Muscle of arm (tissue), 14 donors: ENCODE measurements around the gene FREM1. TPM values are rescaled to one million over a fixed set of nuclear protein-coding genes. Genes with fewer than 3 reads are reported as not detected.
"Not testable (repeated sequence)": the region's sequence is repeated elsewhere in the genome, so short reads cannot be mapped to it uniquely, and the experiment has no call there.

Source experiments
- DNase-seq: peaks from one replicate; pipeline ENCODE4 v3.0.0-alpha.2; 2013
- long read RNA-seq, 11 donors: transcript quantifications; one replicate each; lab custom pipeline, GENCODE V29; 2026
- polyA plus RNA-seq, 12 donors: library from polyadenylated mRNA; unstranded; fragments of 120-200 nt; gene quantifications; one replicate each; pipeline ENCODE4 v1.2.1, GENCODE V29; 2013; ENCODE audit not compliant: insufficient read length in 12 of 12

FREM1 gene, protein sequence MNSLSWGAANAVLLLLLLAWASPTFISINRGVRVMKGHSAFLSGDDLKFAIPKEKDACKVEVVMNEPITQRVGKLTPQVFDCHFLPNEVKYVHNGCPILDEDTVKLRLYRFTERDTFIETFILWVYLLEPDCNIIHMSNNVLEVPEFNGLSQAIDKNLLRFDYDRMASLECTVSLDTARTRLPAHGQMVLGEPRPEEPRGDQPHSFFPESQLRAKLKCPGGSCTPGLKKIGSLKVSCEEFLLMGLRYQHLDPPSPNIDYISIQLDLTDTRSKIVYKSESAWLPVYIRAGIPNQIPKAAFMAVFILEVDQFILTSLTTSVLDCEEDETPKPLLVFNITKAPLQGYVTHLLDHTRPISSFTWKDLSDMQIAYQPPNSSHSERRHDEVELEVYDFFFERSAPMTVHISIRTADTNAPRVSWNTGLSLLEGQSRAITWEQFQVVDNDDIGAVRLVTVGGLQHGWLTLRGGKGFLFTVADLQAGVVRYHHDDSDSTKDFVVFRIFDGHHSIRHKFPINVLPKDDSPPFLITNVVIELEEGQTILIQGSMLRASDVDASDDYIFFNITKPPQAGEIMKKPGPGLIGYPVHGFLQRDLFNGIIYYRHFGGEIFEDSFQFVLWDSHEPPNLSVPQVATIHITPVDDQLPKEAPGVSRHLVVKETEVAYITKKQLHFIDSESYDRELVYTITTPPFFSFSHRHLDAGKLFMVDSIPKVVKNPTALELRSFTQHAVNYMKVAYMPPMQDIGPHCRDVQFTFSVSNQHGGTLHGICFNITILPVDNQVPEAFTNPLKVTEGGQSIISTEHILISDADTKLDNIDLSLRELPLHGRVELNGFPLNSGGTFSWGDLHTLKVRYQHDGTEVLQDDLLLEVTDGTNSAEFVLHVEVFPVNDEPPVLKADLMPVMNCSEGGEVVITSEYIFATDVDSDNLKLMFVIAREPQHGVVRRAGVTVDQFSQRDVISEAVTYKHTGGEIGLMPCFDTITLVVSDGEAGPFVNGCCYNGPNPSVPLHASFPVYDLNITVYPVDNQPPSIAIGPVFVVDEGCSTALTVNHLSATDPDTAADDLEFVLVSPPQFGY (N-terminal part only)
- polyA plus RNA-seq, result 10 to 100 TPM in 11 of 12 donors, not detected in 1; 16.3 to 55.0 (median 30.9) TPM
- long read RNA-seq, donor 1, result 0 reads
- long read RNA-seq, donor 2, result 0 reads
- long read RNA-seq, donor 3, partial matches to known transcripts, result 0 of 1 reads
- long read RNA-seq, donor 3, other reads (novel, unspliced or antisense), result 0 of 1 reads
- long read RNA-seq, donor 4, result 0 reads
- long read RNA-seq, donor 5, result 0 reads
- long read RNA-seq, donor 6, result 0 reads
- long read RNA-seq, donor 7, result 0 reads
- long read RNA-seq, donor 8, result 0 reads
- long read RNA-seq, donor 9, result 0 reads
- long read RNA-seq, donor 10, full-length matches to known transcripts, result 2 of 2 reads
- long read RNA-seq, donor 10, partial matches to known transcripts, result 0 of 2 reads
- long read RNA-seq, donor 10, other reads (novel, unspliced or antisense), result 0 of 2 reads
- long read RNA-seq, donor 11, result 0 reads

DNA sequence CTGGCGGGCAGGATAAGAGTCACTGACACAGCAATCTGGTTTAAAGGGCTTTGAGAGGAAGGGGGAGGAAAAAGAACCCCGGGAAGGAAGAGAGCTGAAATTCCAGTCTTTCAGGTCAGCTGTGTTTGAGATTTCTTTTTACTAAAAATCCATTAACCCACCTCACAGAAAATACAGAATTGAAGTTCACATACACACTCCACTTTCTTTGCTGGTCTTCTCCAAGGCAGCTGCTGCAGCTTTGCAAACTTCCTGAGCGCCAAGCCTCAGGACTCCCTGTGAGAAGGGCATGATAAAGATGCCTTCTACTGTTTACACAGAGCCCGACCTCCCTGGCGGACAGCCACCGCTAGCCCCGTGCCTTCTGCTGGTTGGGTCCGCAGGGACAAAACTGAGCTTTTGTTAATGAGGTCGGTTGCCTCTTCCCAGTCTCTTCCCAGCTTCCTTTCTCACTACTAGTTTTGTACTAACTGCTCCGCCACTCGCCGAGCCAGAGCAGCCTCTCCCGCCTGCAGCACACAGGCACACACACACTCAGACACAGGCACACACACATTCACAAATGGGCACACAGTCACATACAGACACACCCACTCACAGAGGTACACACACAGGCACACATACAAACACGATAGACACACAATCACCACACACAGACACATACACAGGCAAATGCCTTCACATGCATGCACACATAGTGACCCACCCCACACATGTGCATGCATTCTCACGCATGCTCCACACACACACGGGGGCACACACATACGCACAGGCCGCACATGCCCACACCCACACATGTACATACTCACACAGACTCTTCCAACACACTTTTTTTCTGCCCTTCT is at the start of gene FREM1:
Gene FREM1 (minus strand): TSS at position 468 of the 845 bp plus-strand sequence. CDS start 41,451 bp downstream, outside the sequence.
- peak; percentile 67 for DNase-seq

DNA sequence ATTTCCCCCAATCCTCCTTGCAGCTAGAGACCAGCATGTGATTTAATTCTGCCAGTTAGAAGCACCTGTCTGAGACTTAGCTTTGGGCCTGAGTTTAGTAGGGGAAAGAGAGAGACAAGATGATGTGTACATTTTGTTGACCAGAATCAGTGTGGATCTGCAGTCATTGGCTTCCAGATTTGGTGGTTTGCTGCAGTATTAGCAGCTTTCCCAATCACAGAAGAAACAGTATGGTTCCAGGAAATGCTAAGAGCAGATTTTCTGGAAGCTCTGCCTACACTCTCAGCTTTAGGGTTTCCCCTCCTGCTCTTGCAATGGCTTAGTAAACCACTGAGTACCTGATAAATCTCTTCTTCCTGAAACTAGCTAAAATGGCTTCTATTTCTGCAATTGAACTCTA is 48.8 kb upstream of the FREM1 start:
- no peak for DNase-seq

DNA sequence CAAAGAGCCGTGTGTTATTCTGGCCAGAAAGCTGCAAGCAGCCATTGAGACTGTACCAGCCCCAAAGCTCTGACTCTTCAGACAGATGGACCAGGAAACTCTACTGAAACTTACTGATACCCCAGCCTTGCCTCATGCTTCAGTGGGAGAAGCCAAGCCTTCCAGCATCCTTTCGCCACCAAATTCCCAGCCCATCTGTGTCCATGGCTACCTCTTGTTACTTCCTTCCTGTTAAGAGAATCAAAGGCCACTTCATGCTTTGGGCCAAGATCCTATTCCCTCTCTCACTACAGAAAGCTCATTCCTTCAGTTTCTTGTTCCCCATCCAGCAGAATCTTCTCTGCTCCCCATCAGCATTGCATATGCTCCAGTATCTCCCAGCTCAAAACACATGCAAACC is 46.9 kb upstream of the FREM1 start:
- peak; percentile 82 for DNase-seq

DNA sequence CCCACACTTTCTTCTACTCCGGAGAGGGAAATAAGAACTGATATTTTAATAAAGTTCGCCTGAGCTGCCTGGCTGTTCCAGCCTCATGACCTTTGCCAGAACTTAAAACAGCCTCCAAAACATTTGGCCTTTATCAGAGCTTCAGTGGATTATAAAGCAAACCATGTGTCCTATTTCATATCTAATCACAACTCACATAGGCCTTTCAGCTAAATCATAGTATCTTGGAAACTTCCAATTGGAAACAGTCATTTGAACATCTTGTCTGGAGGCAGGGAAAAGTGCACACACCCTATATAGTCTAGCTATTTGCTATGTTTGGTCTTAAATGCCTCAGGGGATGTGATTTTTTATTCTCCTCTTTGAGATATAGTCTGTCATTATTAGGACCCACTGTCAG is 46.0 kb upstream of the FREM1 start:
- no peak for DNase-seq

DNA sequence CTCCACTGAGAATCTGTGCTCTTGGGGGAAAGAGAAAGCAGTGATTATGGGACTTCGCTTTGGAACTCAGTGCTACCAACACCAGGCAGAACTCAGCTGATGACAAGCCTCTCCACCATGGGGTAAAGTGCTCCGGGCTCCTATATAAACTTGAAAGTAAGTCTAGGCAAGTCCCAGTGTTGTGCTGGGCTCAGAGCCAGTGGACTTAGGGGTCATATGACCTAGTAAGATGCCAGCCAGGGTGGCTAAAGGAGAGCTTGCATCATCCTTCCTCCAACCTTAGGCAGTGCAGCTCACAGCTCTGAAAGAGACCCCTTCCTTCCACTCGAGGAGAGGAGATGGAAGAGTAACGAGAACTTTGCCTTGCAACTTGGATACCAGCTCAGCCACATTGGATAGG is 35.1 kb upstream of the FREM1 start:
- no peak for DNase-seq

DNA sequence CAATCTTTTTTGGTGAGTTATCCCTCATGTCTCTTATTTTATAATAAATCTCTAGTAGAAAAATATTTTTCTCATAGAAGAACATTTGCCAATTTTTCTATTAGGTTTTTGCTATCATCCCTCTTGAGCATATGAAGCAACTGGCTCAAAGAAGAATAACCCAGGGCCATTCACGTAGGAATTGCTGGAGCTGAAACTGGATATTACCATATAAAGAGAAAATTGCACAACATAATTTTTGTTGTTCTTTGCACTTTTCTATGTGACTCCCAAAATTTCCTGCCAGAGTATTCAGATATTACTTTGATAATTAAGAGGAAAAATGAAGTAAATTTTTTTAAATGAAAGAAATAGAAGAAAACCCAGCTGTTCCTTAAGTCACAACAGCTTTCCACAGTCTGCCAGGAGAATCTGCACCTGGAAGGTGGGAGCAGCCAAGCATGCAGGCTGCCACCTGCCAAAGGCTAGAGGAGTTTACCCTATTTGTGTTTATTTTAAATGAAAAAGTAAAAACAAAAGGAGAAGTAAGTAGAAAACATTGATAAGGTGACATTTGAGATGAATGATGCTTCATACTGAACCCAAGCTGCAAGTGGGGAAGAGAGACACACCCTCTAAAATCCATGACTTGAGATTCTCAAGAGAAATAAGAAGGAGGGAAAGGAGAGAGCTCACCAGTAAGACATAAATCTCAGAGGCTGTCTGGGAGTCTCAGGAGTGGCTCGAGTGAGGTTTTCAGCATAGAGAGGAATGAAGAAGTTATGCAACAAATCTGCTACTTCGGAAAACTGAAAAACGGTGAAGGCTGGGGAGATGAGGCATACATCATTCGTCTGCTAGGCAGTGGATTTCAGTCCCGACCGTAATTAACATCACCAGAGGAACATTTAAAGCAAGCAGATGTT is 31.5 kb upstream of the FREM1 start:
- DNase-seq, result peak; percentile 71

DNA sequence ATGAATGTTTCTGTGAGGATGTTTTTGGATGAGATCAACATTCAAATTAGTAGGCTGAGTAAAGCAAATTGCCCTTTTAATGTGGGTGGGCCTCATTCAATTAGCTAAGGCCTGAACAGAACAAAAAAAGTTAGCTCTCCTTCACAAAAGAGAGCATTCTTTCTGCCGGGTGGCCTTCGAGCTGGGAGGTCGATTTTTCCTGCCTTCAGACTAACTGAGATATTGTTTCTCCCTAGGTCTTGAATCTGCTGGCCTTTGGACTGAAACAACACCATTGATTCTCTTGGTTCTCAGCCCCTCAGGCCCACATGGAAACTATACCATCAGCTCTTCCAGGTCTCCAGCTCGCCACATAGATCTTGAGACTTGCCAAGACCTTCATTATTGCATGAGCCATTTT is 29.1 kb upstream of the FREM1 start:
- DNase-seq, result no peak

DNA sequence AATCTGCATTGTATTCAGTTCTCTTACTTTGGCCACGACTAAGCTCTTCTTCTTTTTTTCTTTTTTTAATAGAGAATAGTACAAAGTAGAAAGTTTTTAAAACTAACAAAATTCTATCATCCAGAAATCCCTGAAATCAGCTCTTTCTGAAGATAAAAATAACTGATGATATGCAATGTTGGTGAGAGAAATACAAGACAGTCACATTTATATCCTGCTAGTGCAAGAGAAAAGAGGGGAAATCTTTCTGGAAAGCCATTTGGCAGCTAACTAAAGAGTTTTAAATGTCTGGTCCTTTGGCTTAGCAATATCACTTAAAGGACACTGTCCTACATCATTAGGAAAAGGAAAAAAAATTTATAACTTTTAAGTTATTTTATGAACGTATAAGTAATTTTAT is 27.0 kb upstream of the FREM1 start:
- no peak for DNase-seq

DNA sequence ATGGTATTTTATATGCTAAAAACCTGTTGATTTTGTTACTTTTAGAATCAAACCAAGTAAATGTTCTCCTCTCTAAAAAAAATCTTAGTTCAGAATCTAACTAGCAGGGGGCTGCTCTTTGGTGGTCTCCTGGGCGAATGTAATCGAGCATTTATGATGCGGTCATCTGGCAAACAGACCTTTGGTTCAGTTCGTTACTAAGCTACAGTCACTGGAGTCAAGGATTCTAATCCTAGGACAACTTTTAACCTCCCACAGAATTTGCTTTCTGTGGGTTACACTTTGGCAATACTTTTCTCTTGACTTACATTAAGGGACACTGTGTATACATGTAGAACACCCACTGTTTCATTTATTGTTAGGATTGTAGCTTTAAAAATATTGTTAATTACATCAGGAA is 26.3 kb upstream of the FREM1 start:
- DNase-seq, result no peak

DNA sequence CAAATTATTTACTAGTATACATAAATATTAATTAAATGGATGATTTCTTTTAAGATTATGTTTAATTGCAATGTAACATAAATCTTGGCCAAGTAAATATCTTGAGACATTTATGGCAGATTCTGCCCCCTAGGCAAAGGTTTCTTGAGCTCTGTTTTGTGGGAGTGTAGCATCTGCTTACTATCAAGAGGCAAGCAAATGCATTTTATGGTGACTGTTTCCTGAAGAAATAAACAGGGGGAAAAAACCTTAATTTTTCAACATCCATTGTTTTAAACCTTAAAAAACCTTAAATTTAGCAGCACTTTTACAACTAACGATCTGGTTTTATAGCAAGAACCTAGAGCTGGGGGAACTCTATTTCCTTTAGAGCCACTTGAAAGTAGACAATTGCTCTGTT is 25.7 kb upstream of the FREM1 start:
- no peak for DNase-seq

DNA sequence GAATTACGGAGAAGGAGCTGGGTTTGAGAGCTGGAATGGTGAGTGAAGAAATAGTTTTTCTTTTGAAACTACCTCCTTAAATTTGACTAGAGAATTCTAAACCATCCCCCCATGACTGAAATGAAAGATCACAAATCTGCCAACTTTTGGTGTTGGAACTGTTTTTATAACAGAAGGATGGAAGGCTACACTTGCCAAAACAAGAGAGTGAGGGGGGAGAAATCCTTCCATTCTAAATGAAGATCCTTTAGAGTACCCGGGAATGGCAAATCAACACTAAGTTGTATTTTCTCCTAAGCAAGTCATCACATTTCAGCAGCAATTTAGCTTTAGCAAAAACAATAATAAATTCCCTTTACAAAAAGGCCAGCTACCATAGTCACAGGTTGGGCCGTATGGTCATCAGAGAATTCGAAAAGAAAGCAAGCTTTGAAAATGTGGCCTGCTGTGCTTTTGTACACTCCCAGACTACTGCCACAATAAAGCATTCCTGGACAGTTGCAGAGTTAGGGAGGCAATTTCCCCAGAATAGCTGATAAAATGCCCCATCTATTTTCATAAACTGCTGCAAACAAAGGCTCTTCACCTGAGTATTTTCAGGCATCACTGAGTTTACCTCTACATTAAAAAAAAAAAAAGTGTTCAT is 25.0 kb upstream of the FREM1 start:
- DNase-seq, result no peak

DNA sequence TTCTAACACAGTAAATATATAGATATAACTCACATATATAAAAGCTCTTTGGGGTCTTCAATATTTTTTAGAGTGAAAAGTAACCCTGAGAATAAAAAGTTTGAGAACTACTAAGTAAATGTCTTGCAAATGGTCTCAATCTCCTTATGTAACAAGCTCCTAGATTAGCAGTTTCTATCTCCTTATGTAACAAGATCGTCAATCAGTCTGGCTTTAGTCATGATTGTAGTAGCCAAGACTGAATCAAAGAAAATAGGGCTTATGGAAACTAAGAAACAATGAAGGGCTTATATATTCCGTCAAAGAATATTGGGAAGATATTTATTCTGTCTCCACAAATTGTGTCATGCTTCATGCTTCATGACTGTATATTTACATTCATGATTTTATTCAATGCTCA is 22.4 kb upstream of the FREM1 start:
- DNase-seq, result no peak

DNA sequence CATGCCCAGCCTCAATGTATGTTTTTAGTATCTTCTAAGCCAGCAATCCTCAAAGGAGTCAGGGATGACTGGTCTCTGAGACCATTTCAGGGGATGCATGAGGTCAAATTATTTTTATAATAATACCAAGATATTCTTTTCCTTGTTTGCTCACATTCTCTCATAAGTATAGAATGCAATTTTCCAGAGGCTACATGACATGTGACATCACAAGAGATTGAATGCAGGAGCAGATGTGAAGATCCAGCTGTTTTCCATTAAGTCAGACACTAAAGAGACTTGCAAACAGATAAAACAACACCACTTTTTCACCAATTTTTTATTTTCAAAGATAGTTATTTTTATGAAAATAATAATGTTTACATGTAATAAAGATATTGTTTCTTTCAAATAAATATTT is 22.0 kb upstream of the FREM1 start:
- DNase-seq, result no peak

DNA sequence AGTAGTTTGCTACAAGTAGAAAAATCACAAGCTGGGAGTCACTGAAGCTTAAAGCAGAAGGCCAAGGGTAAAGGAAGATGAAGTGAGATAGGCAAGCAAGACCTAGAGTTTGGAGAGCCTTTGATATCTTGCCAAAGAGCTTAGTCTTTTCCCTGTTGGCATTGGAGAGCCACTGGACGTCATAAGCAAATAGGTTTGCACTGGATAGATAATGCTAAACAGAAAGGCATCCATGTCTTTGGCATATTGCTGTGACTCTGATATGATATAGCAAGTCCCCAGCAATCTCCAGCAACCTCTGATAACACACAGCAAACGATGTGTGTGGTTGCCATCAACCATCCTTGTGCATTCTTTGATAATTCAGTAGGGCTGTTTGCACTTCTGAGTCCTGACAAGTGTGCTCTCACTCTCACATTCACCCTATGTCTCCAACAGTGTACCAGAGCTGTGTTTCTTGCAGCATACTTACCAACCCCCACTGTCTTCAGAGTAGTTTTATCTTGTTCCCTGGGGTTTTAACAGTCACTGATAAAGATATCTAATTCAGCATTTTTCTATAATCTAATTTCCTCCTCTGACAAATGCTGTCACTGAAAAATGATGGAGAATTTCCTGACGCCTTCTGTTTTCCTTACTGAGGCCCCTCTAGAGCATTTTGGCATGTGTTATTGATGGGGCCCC is 16.9 kb upstream of the FREM1 start:
- DNase-seq, result no peak

DNA sequence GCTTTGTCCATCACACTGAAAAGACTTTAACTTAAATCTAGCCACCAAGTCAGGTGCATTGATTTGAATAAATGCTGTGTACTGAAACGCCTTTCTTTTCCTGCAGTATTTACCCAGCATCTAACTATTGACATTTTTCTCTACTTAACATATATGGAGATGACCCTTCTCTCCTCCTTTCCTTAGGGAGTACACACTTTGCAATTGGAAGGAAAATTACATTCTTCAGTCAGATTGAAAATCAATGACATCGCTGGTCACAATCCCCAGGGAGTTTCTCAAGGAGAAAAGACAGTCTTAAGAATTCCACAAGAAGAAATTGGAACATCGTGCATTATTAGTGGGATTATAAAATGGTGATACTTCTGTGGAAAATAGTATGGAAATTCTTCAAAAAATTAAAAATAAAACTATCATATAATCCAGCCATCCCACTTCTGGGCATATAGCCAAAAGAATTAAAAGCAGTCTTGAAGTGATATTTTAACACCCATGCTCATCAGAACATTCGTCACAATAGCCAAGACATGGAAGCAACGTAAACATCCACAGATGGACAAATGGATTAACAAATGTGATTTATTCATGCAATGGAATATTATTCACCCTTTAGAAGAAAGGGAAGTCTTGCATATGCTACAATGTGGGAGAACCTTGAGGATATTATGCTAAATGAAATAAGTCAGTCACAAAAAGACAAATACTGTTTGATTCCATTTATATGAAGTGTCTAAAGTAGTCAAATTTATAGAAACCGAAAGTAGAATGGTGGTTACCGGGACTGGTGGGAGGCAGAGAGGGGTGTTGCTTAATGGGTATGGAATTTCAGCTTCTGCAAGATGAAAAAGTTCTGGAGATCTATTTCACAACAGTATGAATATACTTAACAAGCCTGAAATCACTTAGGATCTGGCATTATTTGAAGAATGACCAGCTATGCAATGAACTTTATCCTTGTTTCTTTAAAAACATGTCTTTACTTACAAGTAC is 14.3 kb upstream of the FREM1 start:
- no peak for DNase-seq

DNA sequence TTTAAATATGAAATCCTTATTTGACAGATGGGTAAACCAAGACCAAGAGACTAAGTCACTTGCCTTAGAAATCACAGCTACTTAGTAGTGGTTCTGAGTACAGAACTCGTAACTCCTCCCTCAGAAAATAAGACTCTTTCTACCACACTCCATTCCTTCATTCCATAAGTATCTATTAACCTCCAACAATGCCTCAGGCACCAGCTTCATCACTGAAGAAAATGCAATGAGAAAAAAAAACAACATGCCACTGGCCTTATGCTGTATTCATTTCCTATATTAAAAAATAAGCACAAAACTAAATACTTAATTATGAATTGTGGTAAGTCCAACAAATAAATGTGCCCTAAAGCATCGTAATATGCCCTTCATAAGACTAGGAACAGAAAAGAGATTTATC is 13.5 kb upstream of the FREM1 start:
- no peak for DNase-seq

DNA sequence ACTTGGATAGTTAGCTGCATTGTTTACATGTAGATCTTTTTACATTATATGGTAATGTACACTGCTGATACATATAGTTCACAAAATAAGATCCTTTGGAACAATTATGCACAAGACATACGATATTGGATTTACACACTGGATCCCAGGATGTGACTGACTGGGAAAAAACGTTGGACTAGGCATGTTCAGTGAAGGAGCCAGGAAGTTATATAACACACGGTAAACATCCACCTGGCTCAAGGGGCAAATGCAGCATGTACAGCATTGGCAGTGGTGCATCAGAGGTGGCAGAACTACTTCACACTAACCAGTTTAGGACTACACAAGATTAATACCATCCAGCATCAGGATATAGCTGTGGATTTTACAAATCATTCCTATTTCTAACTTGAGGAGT is 10.6 kb upstream of the FREM1 start:
- not testable (repeated sequence) for DNase-seq
